GM13976 (cell line): ENCODE data around the gene STOX2.

Experiments used
- DNase-seq: peaks from one replicate; pipeline ENCODE4 v3.0.0; 2012; ENCODE audit warnings: low spot score
- CTCF ChIP-seq: IDR thresholded peaks from 2 replicates; pipeline ENCODE4 v1.5.1; 2012; ENCODE audit warnings: borderline replicate concordance, mild to moderate bottlenecking; ENCODE audit not compliant: insufficient read depth; ENCODE audit errors: extremely low read depth, missing control alignments, control extremely low read depth
- in situ Hi-C: fragments of 300-500 bp; cut with MboI; formaldehyde crosslinking; loops from one replicate; pipeline ENCODE4 v1.12.0; 2022; ENCODE audit warnings: low sequenced_read_pairs, mixed read lengths, inconsistent platforms; ENCODE audit not compliant: unreplicated experiment

The STOX2 gene

GRCh38 chr4:184066584-184067300, 161.6 kb downstream of the STOX2 start:
- in situ Hi-C loops, result no loop called here
- DNase-seq, result no peak

DNA sequence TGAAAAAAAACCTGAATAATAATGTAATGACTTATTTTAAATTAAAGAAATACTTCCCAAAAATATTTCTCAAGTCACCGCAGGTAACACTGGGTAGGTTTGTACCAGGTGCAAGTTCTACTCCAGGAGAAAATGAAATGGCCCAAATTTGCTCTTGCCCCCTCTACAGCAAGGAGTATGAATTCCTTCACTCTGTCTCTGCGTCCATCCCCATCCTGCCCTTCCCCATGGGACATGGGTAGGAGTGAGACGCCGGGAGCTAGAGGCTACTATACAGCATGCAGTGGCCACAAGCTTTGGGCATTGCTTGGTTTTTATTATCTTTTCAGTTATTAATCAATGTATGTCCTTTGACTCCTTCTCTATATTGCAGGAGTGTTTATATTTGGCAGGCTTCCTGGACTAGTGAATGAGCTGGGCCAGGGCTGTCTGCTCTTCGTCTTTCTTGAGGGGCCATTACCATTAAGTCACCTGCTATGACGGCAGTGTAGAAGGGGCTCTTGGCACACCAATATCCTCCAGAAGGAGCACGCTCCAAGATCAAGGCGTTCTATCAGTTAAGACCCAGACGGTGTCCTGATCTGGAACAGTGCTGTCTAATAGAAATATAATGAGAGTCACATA, 162.9 kb downstream of the STOX2 start:
- no peak for DNase-seq
- no peak for TF ChIP-seq CTCF
- in situ Hi-C loops, result no loop called here

More at GRCh38 chr4:184066584-184067300, 161.6 kb downstream of the STOX2 start:
- no peak for TF ChIP-seq CTCF
